NCI-H510A treated with DMSO at 0.1 percent for 48 hours (cell line): ENCODE results near the gene KBTBD2.
A peak's percentile ranks its signal among the peaks of the same experiment; 100 is the strongest.
"Not testable (repeated sequence)": the region's sequence is repeated elsewhere in the genome, so short reads cannot be mapped to it uniquely, and the experiment has no call there.

Experiments
- DNase-seq: peaks from one replicate; lab custom pipeline; 2025; lab: John Stamatoyannopoulos, UW

KBTBD2 gene

GRCh38 chr7:32893207-32893524 lies 1.6 kb upstream of the KBTBD2 start:
- DNase-seq, result no peak

GRCh38 chr7:32892521-32893206 lies 1.1 kb upstream of the KBTBD2 start:
- peak; percentile 57 for DNase-seq

GRCh38 chr7:32891800-32892520 lies 400 bp upstream of the KBTBD2 start:
- peak; percentile 94 for DNase-seq

GRCh38 chr7:32890793-32891042 lies 842 bp downstream of the KBTBD2 start:
- no peak for DNase-seq

GRCh38 chr7:32890010-32890792 lies 1.4 kb downstream of the KBTBD2 start:
- DNase-seq, result peak; percentile 48

GRCh38 chr7:32888505-32888904 lies 3.1 kb downstream of the KBTBD2 start:
- DNase-seq, result no peak

GRCh38 chr7:32887395-32887794 lies 4.2 kb downstream of the KBTBD2 start:
- no peak for DNase-seq

- no peak for DNase-seq
These were observed 10.2 kb downstream of the KBTBD2 start for GRCh38 chr7:32881074-32881982.

GRCh38 chr7:32879460-32879859 lies 12.1 kb downstream of the KBTBD2 start:
- DNase-seq, result peak; percentile 57

GRCh38 chr7:32878023-32878422 lies 13.5 kb downstream of the KBTBD2 start:
- DNase-seq, result not testable (repeated sequence)

- no peak for DNase-seq
These were observed 19.1 kb downstream of the KBTBD2 start for GRCh38 chr7:32872421-32872820.

GRCh38 chr7:32871624-32872371 lies 19.8 kb downstream of the KBTBD2 start:
- no peak for DNase-seq

GRCh38 chr7:32870298-32870697 lies 21.3 kb downstream of the KBTBD2 start:
- no peak for DNase-seq

GRCh38 chr7:32869716-32870115 lies 21.8 kb downstream of the KBTBD2 start:
- no peak for DNase-seq

- no peak for DNase-seq
These were observed 23.4 kb downstream of the KBTBD2 start for GRCh38 chr7:32868116-32868515.

- no peak for DNase-seq
These were observed 26.0 kb downstream of the KBTBD2 start for GRCh38 chr7:32865448-32866030.

GRCh38 chr7:32863872-32864271 lies 27.7 kb downstream of the KBTBD2 start:
- DNase-seq, result not testable (repeated sequence)

GRCh38 chr7:32860090-32860489 lies 31.5 kb downstream of the KBTBD2 start:
- no peak for DNase-seq

GRCh38 chr7:32858648-32859047 lies 32.9 kb downstream of the KBTBD2 start:
- DNase-seq, result no peak

GRCh38 chr7:32857063-32857462 lies 34.5 kb downstream of the KBTBD2 start:
- DNase-seq, result not testable (repeated sequence)
